NOMO-1 treated with dmso at 0.1 percent for 144 hours (cell line): ENCODE measurements around the gene CTR9.
A peak's percentile ranks its signal among the peaks of the same experiment; 100 is the strongest.

ENCODE experiments used
- DNase-seq: peaks from one replicate; lab custom pipeline; 2025; ENCODE audit not compliant: unreplicated experiment; lab: John Stamatoyannopoulos, UW

Gene CTR9

GRCh38 chr11:10742460-10743208 lies 8.4 kb upstream of the CTR9 start:
- DNase-seq: no peak

- DNase-seq: no peak
These were observed 7.6 kb upstream of the CTR9 start for GRCh38 chr11:10743354-10744000.

GRCh38 chr11:10744206-10744605 lies 6.8 kb upstream of the CTR9 start:
- DNase-seq: no peak

- no peak for DNase-seq
These were observed 4.2 kb upstream of the CTR9 start for GRCh38 chr11:10746871-10747270.

DNA sequence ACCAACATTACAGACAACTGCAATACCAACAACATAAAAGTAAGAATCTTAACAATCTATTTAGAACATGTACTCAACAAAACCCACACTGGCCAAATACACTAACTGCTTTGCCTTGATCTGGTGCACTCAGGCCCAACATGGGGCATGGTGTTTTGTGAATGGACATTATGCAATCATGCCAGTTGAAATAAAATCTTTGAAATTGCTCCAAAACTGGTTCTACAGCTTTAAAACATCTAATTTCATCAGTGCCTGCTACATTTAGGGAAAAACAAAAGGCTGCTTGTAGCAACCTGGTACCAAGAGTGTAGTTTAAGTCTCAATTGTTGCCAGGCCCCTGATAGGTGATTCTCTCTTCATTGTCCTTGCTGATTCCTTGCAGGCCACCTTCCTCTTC lies 3.3 kb upstream of the CTR9 start:
- no peak for DNase-seq

DNA sequence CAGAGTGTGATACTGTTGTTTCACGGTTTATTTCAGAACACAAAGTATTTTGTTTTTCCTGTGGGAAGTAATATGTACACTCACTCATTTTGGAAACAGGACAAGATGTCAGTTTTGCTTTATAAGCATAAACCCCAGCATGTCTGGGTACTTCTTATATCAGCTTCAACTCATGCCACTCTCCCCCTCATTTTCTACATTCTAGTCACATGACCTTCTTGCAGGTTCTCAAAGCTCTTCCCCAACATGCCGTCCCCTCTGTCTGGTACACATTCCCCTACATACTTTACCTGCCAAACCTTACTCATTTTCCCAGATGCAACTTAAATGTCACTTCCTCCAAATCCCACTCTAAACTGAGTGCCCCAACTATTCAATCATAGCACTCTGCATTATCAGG lies 1.6 kb upstream of the CTR9 start:
- no peak for DNase-seq

GRCh38 chr11:10751581-10751940 lies 515 bp downstream of the CTR9 start:
- no peak for DNase-seq

GRCh38 chr11:10752061-10752460 lies 1.0 kb downstream of the CTR9 start:
- no peak for DNase-seq

GRCh38 chr11:10752486-10752885 lies 1.4 kb downstream of the CTR9 start:
- no peak for DNase-seq

- DNase-seq: no peak
These were observed 7.9 kb downstream of the CTR9 start for GRCh38 chr11:10758957-10759356.

DNA sequence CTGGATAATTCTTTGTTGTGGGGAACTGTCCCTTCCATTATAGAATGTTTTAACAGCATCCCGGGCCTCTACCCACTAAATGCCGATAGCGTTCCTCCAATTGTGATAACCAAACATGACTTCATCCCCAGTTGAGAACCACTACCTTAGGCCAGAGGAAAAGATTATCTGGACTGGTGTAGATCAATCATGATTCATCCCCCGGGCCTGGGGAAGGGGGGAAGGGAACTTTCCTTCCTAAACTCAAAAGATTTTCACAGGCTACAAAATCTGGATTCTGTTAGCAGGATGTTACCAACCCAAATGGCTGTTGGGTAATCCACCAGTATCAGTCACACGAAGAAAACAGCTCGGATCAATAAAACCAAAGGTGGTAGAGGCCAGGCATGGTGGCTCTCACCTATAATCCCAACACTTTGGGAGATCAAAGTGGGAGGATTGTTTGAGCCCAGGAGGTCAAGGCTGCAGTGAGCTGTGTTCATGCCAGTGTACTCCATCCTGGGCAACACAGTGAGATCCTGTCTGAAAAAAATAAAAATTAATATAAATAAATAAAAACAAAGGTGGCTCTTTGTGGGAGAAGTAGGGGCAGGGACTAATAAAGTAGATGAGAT lies 10.1 kb downstream of the CTR9 start:
- no peak for DNase-seq

DNA sequence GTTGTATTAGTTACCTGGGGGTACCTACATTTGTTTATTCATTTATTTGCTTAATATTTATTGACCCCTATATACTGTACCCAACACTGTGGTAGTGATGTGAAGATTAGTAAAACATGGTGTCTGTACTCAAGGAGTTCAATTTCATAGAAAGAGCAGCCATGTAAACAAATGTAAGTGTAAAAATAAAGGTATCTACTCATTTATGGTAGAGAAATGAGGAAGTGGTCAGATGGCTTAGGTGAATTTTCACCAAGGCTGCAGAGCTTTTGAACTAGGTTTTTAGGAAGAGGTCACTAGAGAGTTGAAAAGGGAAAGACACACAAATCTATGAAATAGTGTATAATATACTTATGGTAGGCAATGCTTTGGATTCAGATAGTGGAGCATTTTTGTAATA lies 11.1 kb downstream of the CTR9 start:
- DNase-seq: peak; percentile 15

- DNase-seq: no peak
These were observed 11.9 kb downstream of the CTR9 start for GRCh38 chr11:10762913-10763421.

DNA sequence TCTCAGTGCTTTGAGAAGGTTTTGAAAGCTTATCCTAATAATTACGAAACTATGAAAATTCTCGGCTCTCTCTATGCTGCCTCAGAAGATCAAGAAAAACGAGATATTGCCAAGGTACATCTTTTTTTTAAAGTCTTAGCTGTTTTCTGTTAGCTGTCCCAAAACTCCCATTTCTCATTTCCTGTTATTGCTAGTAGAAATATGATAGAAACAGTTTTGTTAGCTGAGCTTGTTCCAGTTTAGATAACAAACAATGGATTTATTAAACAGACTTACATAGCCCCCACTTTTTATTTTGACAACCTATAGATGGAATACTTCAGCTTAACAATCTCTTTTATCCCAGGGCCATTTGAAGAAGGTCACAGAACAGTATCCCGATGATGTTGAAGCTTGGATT lies 12.7 kb downstream of the CTR9 start:
- no peak for DNase-seq

DNA sequence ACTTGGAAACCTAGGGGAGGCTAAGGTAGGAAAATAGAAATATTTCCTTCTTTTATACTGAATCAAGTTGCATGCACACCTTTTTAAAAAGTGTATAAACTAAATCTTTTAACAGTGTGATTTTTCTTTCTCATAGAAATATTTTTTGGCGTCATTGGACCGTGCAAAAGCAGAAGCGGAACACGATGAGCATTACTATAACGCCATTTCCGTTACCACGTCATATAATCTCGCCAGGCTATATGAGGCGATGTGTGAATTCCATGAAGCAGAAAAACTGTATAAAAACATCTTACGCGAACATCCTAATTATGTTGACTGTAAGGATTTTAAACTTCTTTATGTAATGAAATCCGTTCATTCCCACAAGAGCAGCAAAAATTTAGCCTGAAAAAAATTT lies 13.4 kb downstream of the CTR9 start:
- DNase-seq: no peak

DNA sequence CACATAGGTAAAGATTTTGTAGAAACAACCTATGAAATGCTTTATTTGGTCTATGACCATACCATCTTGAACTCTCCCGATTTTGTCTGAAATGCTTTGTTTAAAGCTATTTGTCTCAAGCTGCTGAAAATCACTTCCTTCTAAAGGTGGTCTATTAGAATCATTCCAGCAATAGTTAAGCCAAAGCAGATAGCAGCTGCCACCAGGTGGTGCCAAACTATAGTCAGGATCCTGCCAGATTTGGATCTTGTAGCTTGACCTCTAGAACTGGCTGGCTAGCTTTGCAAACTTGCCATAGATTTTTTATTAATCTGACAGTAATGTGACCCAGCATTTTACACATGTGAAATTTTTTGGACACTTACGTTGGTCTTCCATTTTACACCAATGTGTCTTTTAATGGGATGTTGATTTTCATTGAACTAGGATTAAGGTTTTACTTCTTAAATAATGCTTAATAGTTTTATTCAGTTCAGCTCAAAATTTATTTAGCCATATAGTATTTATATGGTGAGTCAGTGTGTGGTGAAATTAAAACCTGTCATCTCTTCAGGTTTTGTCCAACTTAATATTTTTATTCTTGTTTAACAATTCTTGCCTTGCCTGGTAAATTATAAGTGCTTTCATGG lies 19.7 kb downstream of the CTR9 start:
- no peak for DNase-seq

GRCh38 chr11:10771457-10771856 lies 20.4 kb downstream of the CTR9 start:
- DNase-seq: no peak

DNA sequence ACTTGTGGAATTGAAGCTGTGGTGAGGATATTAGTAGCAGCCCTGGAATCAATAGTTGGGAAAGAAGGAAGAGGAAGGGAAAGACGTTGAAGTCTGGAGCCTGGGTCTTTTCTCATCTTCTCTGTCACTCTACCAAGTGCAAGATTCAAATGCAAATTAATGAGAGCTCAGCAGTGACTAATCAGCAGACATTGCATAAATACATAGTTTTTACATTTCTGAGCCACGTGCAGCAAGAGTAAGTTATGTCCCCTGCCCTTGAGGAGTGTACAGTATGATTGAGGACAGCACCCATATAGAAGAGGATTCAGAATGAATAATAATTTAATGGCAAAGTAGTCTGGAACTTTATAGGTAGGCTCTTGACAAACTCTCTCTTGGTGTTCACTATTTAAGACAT lies 23.8 kb downstream of the CTR9 start:
- DNase-seq: no peak

DNA sequence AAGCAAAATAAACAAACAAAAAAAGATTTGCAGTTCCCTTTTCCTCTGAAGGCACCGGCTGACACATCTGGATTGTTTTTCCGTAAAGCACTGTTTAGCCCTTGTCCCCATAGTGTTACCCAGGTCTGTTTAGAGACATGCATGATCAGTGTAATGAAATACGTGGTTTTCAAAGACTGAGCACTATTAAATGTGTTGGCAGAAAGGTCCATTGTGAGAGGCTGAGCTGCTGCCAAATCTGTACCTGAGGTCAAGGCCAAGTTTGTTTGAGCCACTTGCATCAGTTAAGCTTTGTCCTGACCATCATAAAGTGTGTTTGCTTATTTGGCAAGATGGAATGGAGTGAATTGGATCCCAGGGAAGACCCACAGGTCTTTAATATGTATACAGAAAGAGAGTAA lies 26.3 kb downstream of the CTR9 start:
- no peak for DNase-seq

GRCh38 chr11:10777806-10778205 lies 26.8 kb downstream of the CTR9 start:
- DNase-seq: peak; percentile 46

- no peak for DNase-seq
These were observed 27.3 kb downstream of the CTR9 start for GRCh38 chr11:10778217-10778970.
